GM21381 (cell line): ENCODE measurements around the gene MED12L.

Experiments
- ATAC-seq: cut with Tn5 transposase; IDR thresholded peaks from one replicate; pipeline ENCODE4 v1.9.1; 2021; ENCODE audit warnings: mild to moderate bottlenecking, moderate library complexity; ENCODE audit not compliant: unreplicated experiment

Gene MED12L

GRCh38 chr3:151087648-151088047, 2.2 kb downstream of the MED12L start:
- ATAC-seq, result no peak

- ATAC-seq, result no peak
These were observed 6.4 kb downstream of the MED12L start for GRCh38 chr3:151091685-151092345.

- ATAC-seq, result no peak
These were observed 7.7 kb downstream of the MED12L start for GRCh38 chr3:151093148-151093547.

- no peak for ATAC-seq
These were observed 8.4 kb downstream of the MED12L start for GRCh38 chr3:151093905-151094304.

- no peak for ATAC-seq
These were observed 11.3 kb downstream of the MED12L start for GRCh38 chr3:151096716-151097115.

- ATAC-seq, result no peak
These were observed 14.6 kb downstream of the MED12L start for GRCh38 chr3:151100076-151100475.

- no peak for ATAC-seq
These were observed 16.0 kb downstream of the MED12L start for GRCh38 chr3:151101270-151101969.

- ATAC-seq, result no peak
These were observed 20.8 kb downstream of the MED12L start for GRCh38 chr3:151106311-151106710.

GRCh38 chr3:151107177-151107576, 21.7 kb downstream of the MED12L start:
- no peak for ATAC-seq

- ATAC-seq, result no peak
These were observed 22.2 kb downstream of the MED12L start for GRCh38 chr3:151107701-151108100.

- no peak for ATAC-seq
These were observed 23.9 kb downstream of the MED12L start for GRCh38 chr3:151109286-151109800.

GRCh38 chr3:151112731-151113130, 27.3 kb downstream of the MED12L start:
- no peak for ATAC-seq

GRCh38 chr3:151113343-151113742, 27.9 kb downstream of the MED12L start:
- ATAC-seq, result no peak

GRCh38 chr3:151117047-151117446, 31.6 kb downstream of the MED12L start:
- ATAC-seq, result no peak

GRCh38 chr3:151119188-151119587, 33.7 kb downstream of the MED12L start:
- no peak for ATAC-seq

GRCh38 chr3:151120409-151120808, 34.9 kb downstream of the MED12L start:
- ATAC-seq, result no peak

GRCh38 chr3:151121016-151121415, 35.6 kb downstream of the MED12L start:
- no peak for ATAC-seq

- ATAC-seq, result no peak
These were observed 38.4 kb downstream of the MED12L start for GRCh38 chr3:151123827-151124226.

- ATAC-seq, result no peak
These were observed 39.0 kb downstream of the MED12L start for GRCh38 chr3:151124476-151124875.

GRCh38 chr3:151130428-151130827, 45.0 kb downstream of the MED12L start:
- no peak for ATAC-seq

GRCh38 chr3:151133175-151133574, 47.7 kb downstream of the MED12L start:
- ATAC-seq, result no peak

GRCh38 chr3:151133917-151134450, 48.5 kb downstream of the MED12L start:
- ATAC-seq, result no peak
